HepG2 (cell line): ENCODE data around the gene ACBD7. TPM values are rescaled to one million over a fixed set of nuclear protein-coding genes. Genes with fewer than 3 reads are reported as not detected.
A peak's percentile ranks its signal among the peaks of the same experiment; 100 is the strongest.

ENCODE experiments used
- ARID2 ChIP-seq: sonication (generic); formaldehyde crosslinking; IDR thresholded peaks from 2 replicates; pipeline ENCODE4 v1.8.1; 2022; ENCODE audit warnings: mild to moderate bottlenecking, missing genetic modification reagents, borderline replicate concordance
- ATF7-NPFF ChIP-seq: sonication (generic); formaldehyde crosslinking; IDR thresholded peaks from 2 replicates; pipeline ENCODE4 v1.8.1; 2023; ENCODE audit warnings: mild to moderate bottlenecking, low read depth, missing genetic modification reagents, moderate library complexity
- FOXA3 ChIP-seq: IDR thresholded peaks from 2 replicates; pipeline ENCODE4 v1.6.1; 2016; ENCODE audit warnings: missing genetic modification reagents, missing compliant biosample characterization
- HDAC1 ChIP-seq: sonication (generic); formaldehyde crosslinking; IDR thresholded peaks from 2 replicates; pipeline ENCODE4 v1.5.1; 2020; ENCODE audit warnings: mild to moderate bottlenecking, missing genetic modification reagents
- KAT8 ChIP-seq: IDR thresholded peaks from 2 replicates; pipeline ENCODE4 v1.6.1; 2016; ENCODE audit warnings: missing genetic modification reagents, missing compliant biosample characterization
- NFYC ChIP-seq: IDR thresholded peaks from 2 replicates; pipeline ENCODE4 v1.6.1; 2016; ENCODE audit warnings: missing genetic modification reagents, missing compliant biosample characterization
- PAWR ChIP-seq: sonication (generic); formaldehyde crosslinking; IDR thresholded peaks from 2 replicates; pipeline ENCODE4 v1.4.0; 2020; ENCODE audit warnings: missing genetic modification reagents, mild to moderate bottlenecking, borderline replicate concordance
- PHF8 ChIP-seq: sonication (generic); formaldehyde crosslinking; IDR thresholded peaks from 2 replicates; pipeline ENCODE4 v1.5.0; 2020; ENCODE audit warnings: missing genetic modification reagents
- SAP130 ChIP-seq: IDR thresholded peaks from 2 replicates; pipeline ENCODE4 v1.6.1; 2016; ENCODE audit warnings: low read depth
- SMAD9 ChIP-seq: sonication (generic); formaldehyde crosslinking; IDR thresholded peaks from 2 replicates; pipeline ENCODE4 v1.5.1; 2020; ENCODE audit warnings: mild to moderate bottlenecking, missing genetic modification reagents
- SOX13 ChIP-seq, 3 experiments: fragments of 450-650 bp in 1 of 3; sonication (generic) in 1 of 3; formaldehyde crosslinking in 1 of 3; IDR thresholded peaks in 2 of 3; conservative IDR thresholded peaks in 1 of 3; 2 replicates each; pipeline versions ENCODE4 v1.5.0 to v1.6.1; 2016 to 2020; ENCODE audit warnings: antibody characterized with exemption in 1 of 3, mild to moderate bottlenecking in 1 of 3, missing compliant biosample characterization in 1 of 3, missing genetic modification reagents in 1 of 3, moderate library complexity in 1 of 3
- THYN1 ChIP-seq: sonication (generic); formaldehyde crosslinking; IDR thresholded peaks from 2 replicates; pipeline ENCODE4 v1.8.1; 2023; ENCODE audit warnings: low read depth, mild to moderate bottlenecking, moderate library complexity, missing genetic modification reagents, borderline replicate concordance
- ZBTB7A ChIP-seq: sonication (generic); formaldehyde crosslinking; IDR thresholded peaks from 2 replicates; pipeline ENCODE4 v1.8.0; 2022; ENCODE audit warnings: mild to moderate bottlenecking, missing genetic modification reagents
- ZFP36 ChIP-seq: fragments of 150-350 bp; IDR thresholded peaks from 2 replicates; pipeline ENCODE4 v1.6.1; 2018; ENCODE audit warnings: borderline replicate concordance, low read length, low read depth; ENCODE audit not compliant: partially characterized antibody
- ZFX ChIP-seq: sonication (generic); formaldehyde crosslinking; IDR thresholded peaks from 2 replicates; pipeline ENCODE4 v1.4.0; 2020; ENCODE audit warnings: mild to moderate bottlenecking, low read depth, missing genetic modification reagents, moderate library complexity
- ZNF207 ChIP-seq: fragments of 450-650 bp; IDR thresholded peaks from 2 replicates; pipeline ENCODE4 v1.6.1; 2016; ENCODE audit warnings: antibody characterized with exemption, borderline replicate concordance
- ZNF235 ChIP-seq: sonication (generic); formaldehyde crosslinking; IDR thresholded peaks from 2 replicates; pipeline ENCODE4 v1.8.1; 2023; ENCODE audit warnings: mild to moderate bottlenecking, missing genetic modification reagents, borderline replicate concordance
- ZNF263 ChIP-seq: sonication (generic); formaldehyde crosslinking; IDR thresholded peaks from 2 replicates; pipeline ENCODE4 v1.4.0; 2020; ENCODE audit warnings: missing genetic modification reagents
- ZNF337 ChIP-seq: sonication (generic); formaldehyde crosslinking; IDR thresholded peaks from 2 replicates; pipeline ENCODE4 v1.5.1; 2020; ENCODE audit warnings: missing genetic modification reagents, low read depth, mild to moderate bottlenecking, borderline replicate concordance
- ZNF33B ChIP-seq: sonication (generic); formaldehyde crosslinking; IDR thresholded peaks from 2 replicates; pipeline ENCODE4 v1.5.1; 2020; ENCODE audit warnings: mild to moderate bottlenecking, missing genetic modification reagents
- ZNF382 ChIP-seq: sonication (generic); formaldehyde crosslinking; IDR thresholded peaks from 2 replicates; pipeline ENCODE4 v1.5.0; 2020; ENCODE audit warnings: missing genetic modification reagents, mild to moderate bottlenecking, borderline replicate concordance
- ZNF432 ChIP-seq: sonication (generic); formaldehyde crosslinking; IDR thresholded peaks from 2 replicates; pipeline ENCODE4 v1.5.0; 2020; ENCODE audit warnings: missing genetic modification reagents, mild to moderate bottlenecking, borderline replicate concordance
- ZNF441 ChIP-seq: sonication (generic); formaldehyde crosslinking; IDR thresholded peaks from 2 replicates; pipeline ENCODE4 v1.7.0; 2021; ENCODE audit warnings: missing genetic modification reagents, borderline replicate concordance
- ZNF766 ChIP-seq: sonication (generic); formaldehyde crosslinking; IDR thresholded peaks from 2 replicates; pipeline ENCODE4 v1.5.0; 2020; ENCODE audit warnings: missing genetic modification reagents, borderline replicate concordance
- ZNF788 ChIP-seq: sonication (generic); formaldehyde crosslinking; IDR thresholded peaks from 2 replicates; pipeline ENCODE4 v1.5.0; 2020; ENCODE audit warnings: mild to moderate bottlenecking, missing genetic modification reagents, borderline replicate concordance
- ZSCAN20 ChIP-seq: sonication (generic); formaldehyde crosslinking; IDR thresholded peaks from 2 replicates; pipeline ENCODE4 v1.4.0; 2020; ENCODE audit warnings: missing genetic modification reagents, mild to moderate bottlenecking, borderline replicate concordance
- polyA plus RNA-seq, 8 experiments: library from polyadenylated mRNA; depleted of rRNA in 3 of 8; stranded (reverse) in 7 of 8; unstranded in 1 of 8; fragments of >200 nt; fragmentation: Illumina TruSeq in 4 of 8; extraction: Trizol in 4 of 8; gene quantifications; 2 replicates each; pipeline versions ENCODE4 v1.2.1 to v1.2.3, GENCODE V29; 2011 to 2016; ENCODE audit warnings: low read depth in 4 of 8, missing spikeins in 1 of 8, mixed read lengths in 1 of 8; ENCODE audit not compliant: insufficient read depth in 1 of 8
- total RNA-seq, 5 experiments: library from RNA; depleted of rRNA; stranded (reverse); fragments of >200 nt; fragmentation: Illumina TruSeq; extraction: Trizol; gene quantifications; 2 replicates each; pipeline ENCODE4 v1.2.3, GENCODE V29; 2016; ENCODE audit warnings: low read depth in 1 of 5
- TF ChIP-seq, protein P1 (sequence below): sonication (generic); formaldehyde crosslinking; IDR thresholded peaks from 2 replicates; pipeline ENCODE4 v1.8.0; 2022; ENCODE audit warnings: missing genetic modification reagents, low read depth, mild to moderate bottlenecking, borderline replicate concordance
- TF ChIP-seq, protein P2 (sequence below): IDR thresholded peaks from 2 replicates; pipeline ENCODE4 v1.6.1; 2012; ENCODE audit warnings: inconsistent platforms
- TF ChIP-seq, protein P3 (sequence below): sonication (generic); formaldehyde crosslinking; IDR thresholded peaks from 2 replicates; pipeline ENCODE4 v1.4.0; 2020; ENCODE audit warnings: mild to moderate bottlenecking, low read depth, missing genetic modification reagents

ACBD7 gene
- total and polyA plus RNA-seq, 2 of the 13 experiments (the other 11 are each of a cell fraction or from before 2014, with no cell fraction given) = 1.4 to 2.6 TPM

DNA sequence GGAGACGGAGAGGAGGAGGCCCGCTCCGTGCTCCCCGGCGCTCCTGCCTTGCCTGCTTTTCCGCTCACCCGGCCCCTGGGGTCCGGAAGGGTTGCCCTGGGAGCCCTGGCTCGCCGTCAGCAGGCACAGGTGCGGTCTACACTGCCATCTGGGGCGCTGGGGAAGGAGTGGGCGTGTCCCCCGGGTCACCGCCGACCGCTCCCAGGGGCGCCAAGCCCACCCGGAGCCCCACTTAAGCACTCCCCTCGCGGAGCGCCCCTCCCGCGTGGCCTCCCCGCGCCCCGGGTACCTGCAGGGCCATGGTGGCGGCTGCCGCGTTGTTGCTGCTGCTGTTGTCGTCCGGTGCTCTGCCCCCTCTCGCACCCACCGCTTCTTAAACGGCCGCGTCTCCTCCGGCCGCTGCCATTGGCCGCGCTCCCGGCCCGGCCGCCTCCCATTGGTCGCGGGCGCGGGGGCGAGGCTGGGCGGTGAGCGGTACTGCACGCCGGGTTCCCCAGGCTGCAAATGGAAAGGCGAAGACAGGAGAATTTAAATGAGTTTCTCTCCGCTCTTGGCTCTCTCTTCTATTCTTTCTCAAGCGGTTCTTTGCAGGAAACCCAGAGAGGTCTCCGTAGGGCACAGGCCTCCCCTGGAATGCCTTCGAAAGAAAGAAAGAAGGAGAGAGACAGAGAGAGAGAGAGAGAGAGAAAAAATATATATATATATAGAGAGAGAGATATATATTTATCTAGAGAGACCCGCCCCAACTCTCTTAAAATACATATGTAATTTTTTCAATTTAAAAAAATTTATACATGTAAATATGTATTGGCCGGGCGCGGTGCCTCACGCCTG is at the start of gene ACBD7 (continued):
- TF ChIP-seq ZBTB7A (CRISPR knock-in tag) (no peak), ARID2 (no peak), ZNF33B (no peak), ZNF235 (CRISPR knock-in tag) (no peak), ATF7-NPFF (peak; percentile 83), ZSCAN20 (CRISPR knock-in tag) (no peak), KAT8 (CRISPR knock-in tag) (no peak; the same call in 1 of the 2 replicates), SAP130 (CRISPR knock-in tag) (peak; percentile 97), ZNF263 (CRISPR knock-in tag) (peak; percentile 91), ZNF441 (CRISPR knock-in tag) (no peak), SMAD9 (CRISPR knock-in tag) (no peak), ZNF788 (CRISPR knock-in tag) (no peak), SOX13 (IDR thresholded peaks at IDR 0.05) (no peak), SOX13 (CRISPR knock-in tag; conservative IDR thresholded peaks at IDR 0.05 in 1 of 2, IDR thresholded peaks at IDR 0.05 in 1 of 2) (no peak), NFYC (peak; percentile 93), FOXA3 (CRISPR knock-in tag) (no peak), ZFP36 (no peak), THYN1 (CRISPR knock-in tag) (no peak), ZNF432 (no peak), PAWR (CRISPR knock-in tag) (no peak), ZNF766 (CRISPR knock-in tag) (no peak), ZFX (CRISPR knock-in tag) (peak; percentile 43; the same call in 1 of the 2 replicates), HDAC1 (CRISPR knock-in tag) (peak; percentile 91), ZNF207 (no peak), ZNF337 (no peak), PHF8 (CRISPR knock-in tag) (peak; percentile 48), ZNF382 (CRISPR knock-in tag) (no peak)
- TF ChIP-seq, protein P1, sequence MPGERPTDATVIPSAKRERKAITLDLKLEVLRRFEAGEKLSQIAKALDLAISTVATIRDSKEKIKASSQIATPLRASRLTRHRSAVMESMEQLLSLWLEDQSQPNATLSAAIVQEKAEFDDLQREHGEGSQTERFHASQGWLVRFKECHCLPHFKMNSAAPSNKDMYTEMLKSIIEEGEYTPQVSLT (CRISPR knock-in tag) = no peak
- TF ChIP-seq, protein P2, sequence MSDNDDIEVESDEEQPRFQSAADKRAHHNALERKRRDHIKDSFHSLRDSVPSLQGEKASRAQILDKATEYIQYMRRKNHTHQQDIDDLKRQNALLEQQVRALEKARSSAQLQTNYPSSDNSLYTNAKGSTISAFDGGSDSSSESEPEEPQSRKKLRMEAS = peak; percentile 79
- TF ChIP-seq, protein P3, sequence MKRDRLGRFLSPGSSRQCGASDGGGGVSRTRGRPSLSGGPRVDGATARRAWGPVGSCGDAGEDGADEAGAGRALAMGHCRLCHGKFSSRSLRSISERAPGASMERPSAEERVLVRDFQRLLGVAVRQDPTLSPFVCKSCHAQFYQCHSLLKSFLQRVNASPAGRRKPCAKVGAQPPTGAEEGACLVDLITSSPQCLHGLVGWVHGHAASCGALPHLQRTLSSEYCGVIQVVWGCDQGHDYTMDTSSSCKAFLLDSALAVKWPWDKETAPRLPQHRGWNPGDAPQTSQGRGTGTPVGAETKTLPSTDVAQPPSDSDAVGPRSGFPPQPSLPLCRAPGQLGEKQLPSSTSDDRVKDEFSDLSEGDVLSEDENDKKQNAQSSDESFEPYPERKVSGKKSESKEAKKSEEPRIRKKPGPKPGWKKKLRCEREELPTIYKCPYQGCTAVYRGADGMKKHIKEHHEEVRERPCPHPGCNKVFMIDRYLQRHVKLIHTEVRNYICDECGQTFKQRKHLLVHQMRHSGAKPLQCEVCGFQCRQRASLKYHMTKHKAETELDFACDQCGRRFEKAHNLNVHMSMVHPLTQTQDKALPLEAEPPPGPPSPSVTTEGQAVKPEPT (CRISPR knock-in tag) = no peak
